HG02571 (cell line): ENCODE results near the gene OBSCN.
"Not testable (repeated sequence)": the region's sequence is repeated elsewhere in the genome, so short reads cannot be mapped to it uniquely, and the experiment has no call there.

Experiments used
- ATAC-seq: cut with Tn5 transposase; IDR thresholded peaks from one replicate; pipeline ENCODE4 v1.9.1; 2021; ENCODE audit warnings: mild to moderate bottlenecking, moderate library complexity; ENCODE audit not compliant: unreplicated experiment

Gene OBSCN

GRCh38 chr1:228185641-228185965, 22.2 kb upstream of the OBSCN start:
- ATAC-seq, result no peak

- not testable (repeated sequence) for ATAC-seq
These were observed 19.6 kb upstream of the OBSCN start for GRCh38 chr1:228188249-228188648.

- ATAC-seq, result no peak
These were observed 17.7 kb upstream of the OBSCN start for GRCh38 chr1:228190182-228190581.

GRCh38 chr1:228190778-228191177, 17.1 kb upstream of the OBSCN start:
- no peak for ATAC-seq

- ATAC-seq, result no peak
These were observed 13.4 kb upstream of the OBSCN start for GRCh38 chr1:228194436-228194835.

- no peak for ATAC-seq
These were observed 12.7 kb upstream of the OBSCN start for GRCh38 chr1:228194921-228195812.

GRCh38 chr1:228197555-228198147, 10.2 kb upstream of the OBSCN start:
- ATAC-seq, result no peak

- ATAC-seq, result no peak
These were observed 8.8 kb upstream of the OBSCN start for GRCh38 chr1:228198977-228199590.

- ATAC-seq, result no peak
These were observed 2.9 kb upstream of the OBSCN start for GRCh38 chr1:228204958-228205357.

- no peak for ATAC-seq
These were observed 2.1 kb upstream of the OBSCN start for GRCh38 chr1:228205526-228206436.

GRCh38 chr1:228206582-228207351, 1.1 kb upstream of the OBSCN start:
- ATAC-seq, result no peak

- ATAC-seq, result no peak
These were observed 448 bp upstream of the OBSCN start for GRCh38 chr1:228207381-228207810.

GRCh38 chr1:228208831-228209551, 1.1 kb downstream of the OBSCN start:
- ATAC-seq, result no peak

GRCh38 chr1:228209657-228210056, 1.8 kb downstream of the OBSCN start:
- no peak for ATAC-seq

GRCh38 chr1:228210076-228210651, 2.3 kb downstream of the OBSCN start:
- ATAC-seq, result no peak

- no peak for ATAC-seq
These were observed 3.1 kb downstream of the OBSCN start for GRCh38 chr1:228210712-228211530.

- ATAC-seq, result no peak
These were observed 3.9 kb downstream of the OBSCN start for GRCh38 chr1:228211531-228212414.
